ENCODE results near the gene KCTD1. TPM values are rescaled to one million over a fixed set of nuclear protein-coding genes. Genes with fewer than 3 reads are reported as not detected.

Gene KCTD1
- total RNA-seq, 1 experiment from 2014 or later = 20.5 TPM

DNA sequence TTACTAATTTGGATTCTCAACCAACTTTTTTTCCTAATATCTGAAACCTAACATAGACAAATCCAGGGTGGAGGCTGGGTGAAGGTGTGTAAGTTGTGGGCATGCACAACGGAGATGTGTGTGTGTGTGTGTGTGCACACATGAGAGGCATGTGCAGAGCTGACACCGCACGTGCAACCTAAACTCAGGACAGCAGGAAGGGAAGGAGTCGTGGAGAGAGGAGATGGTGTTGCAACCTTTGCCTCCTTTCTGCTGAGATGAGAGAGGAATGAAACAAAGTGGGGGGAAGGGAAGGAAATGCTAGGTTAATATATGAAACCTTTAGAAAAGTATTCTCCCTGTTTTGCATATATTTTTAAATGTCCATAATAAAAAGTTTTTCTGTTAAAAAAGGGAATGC lies 64.7 kb downstream of the KCTD1 start:
- ChIA-PET POLR2A (ENCODE audit: unreplicated experiment) (no interaction called here), CTCF (interaction anchor here (0.6 kb wide), 1 partner anchor 138 kb away, joined by 3 read pairs; no protein-coding TSS in a partner anchor)
- H3K27ac ChIP-seq = peak overlapping the region; percentile 99
- no peak for DNase-seq
- no peaks in the 10 kb centered on the region for H3K36me3 ChIP-seq (ENCODE audit: low read depth)
- H3K4me1 ChIP-seq (replicated peaks; ENCODE audit: insufficient read depth) = peaks cover 95% of the 10 kb centered on the region
- H3K4me3 ChIP-seq = no peak overlapping the region
- H3F3A ChIP-seq (ENCODE audit: insufficient read depth, low read depth) = peaks cover 65% of the 10 kb centered on the region
- no peaks in the 10 kb centered on the region for H3K27me3 ChIP-seq (ENCODE audit: insufficient read depth, low read depth)
- H3K9me3 ChIP-seq (ENCODE audit: insufficient read depth, low read depth) = no peaks in the 10 kb centered on the region
- peaks cover 41% of the 10 kb centered on the region for H3K79me2 ChIP-seq (ENCODE audit: low read depth)
- H3K9me2 ChIP-seq (ENCODE audit: insufficient read depth) = no peaks in the 10 kb centered on the region
- intact Hi-C loops (cut with micrococcal nuclease; ENCODE audit: unreplicated experiment) = loop anchor here (5.0 to 10.0 kb wide), 2 partner anchors 174 to 179 kb away; no protein-coding TSS in a partner anchor
- no peak for TF ChIP-seq EZH2 (IDR thresholded peaks at IDR 0.05; ENCODE audit: low read depth)
- TF ChIP-seq, protein P1, sequence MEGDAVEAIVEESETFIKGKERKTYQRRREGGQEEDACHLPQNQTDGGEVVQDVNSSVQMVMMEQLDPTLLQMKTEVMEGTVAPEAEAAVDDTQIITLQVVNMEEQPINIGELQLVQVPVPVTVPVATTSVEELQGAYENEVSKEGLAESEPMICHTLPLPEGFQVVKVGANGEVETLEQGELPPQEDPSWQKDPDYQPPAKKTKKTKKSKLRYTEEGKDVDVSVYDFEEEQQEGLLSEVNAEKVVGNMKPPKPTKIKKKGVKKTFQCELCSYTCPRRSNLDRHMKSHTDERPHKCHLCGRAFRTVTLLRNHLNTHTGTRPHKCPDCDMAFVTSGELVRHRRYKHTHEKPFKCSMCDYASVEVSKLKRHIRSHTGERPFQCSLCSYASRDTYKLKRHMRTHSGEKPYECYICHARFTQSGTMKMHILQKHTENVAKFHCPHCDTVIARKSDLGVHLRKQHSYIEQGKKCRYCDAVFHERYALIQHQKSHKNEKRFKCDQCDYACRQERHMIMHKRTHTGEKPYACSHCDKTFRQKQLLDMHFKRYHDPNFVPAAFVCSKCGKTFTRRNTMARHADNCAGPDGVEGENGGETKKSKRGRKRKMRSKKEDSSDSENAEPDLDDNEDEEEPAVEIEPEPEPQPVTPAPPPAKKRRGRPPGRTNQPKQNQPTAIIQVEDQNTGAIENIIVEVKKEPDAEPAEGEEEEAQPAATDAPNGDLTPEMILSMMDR (conservative IDR thresholded peaks at IDR 0.05) = no peak
- H2AFZ ChIP-seq = no peak overlapping the region
- peak overlapping the region; percentile 83; the same call in 1 of the 2 replicates for H3K4me2 ChIP-seq
- no peaks in the 10 kb centered on the region for H4K20me1 ChIP-seq (ENCODE audit: insufficient read depth)
- no TSS peak for BruUV-seq (replicated peaks)

DNA sequence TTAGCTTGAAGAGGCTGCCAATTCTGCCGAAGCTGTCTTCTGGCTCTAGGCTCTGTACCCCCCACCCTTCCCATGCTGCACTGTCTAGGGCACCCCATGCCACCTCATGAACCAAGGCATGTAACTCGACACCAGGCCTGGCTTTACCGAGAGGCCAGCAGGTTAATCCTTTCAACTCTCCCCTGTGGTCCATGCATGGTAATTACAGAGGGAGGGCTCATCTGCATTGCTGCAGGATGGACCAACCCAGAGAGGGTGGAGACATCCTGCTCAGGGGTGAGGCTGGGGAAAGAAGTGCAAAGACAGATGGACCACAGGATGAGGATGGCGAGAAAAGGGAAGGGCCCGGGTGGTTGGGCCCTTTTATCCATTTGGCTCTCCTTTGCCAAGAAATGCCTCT lies 65.8 kb downstream of the KCTD1 start:
- Histone ChIP-seq H3K9me2 (ENCODE audit: insufficient read depth) (no peaks in the 10 kb centered on the region), H3K4me3 (peak overlapping the region; percentile 36; the same call in 1 of the 2 replicates), H3K79me2 (ENCODE audit: low read depth) (peaks cover 41% of the 10 kb centered on the region), H3F3A (ENCODE audit: insufficient read depth, low read depth) (peaks cover 67% of the 10 kb centered on the region), H3K36me3 (ENCODE audit: low read depth) (no peaks in the 10 kb centered on the region), H3K27me3 (ENCODE audit: insufficient read depth, low read depth) (no peaks in the 10 kb centered on the region), H3K9me3 (ENCODE audit: insufficient read depth, low read depth) (no peaks in the 10 kb centered on the region), H3K27ac (peak overlapping the region; percentile 99), H3K4me1 (replicated peaks; ENCODE audit: insufficient read depth) (peaks cover 95% of the 10 kb centered on the region), H3K4me2 (peak overlapping the region; percentile 83), H2AFZ (no peak overlapping the region), H4K20me1 (ENCODE audit: insufficient read depth) (no peaks in the 10 kb centered on the region)
- TF ChIP-seq, protein P1 (conservative IDR thresholded peaks at IDR 0.05) = 0 out of 2 replicates have a peak, but pooled peaks have one; percentile 29
- TF ChIP-seq EZH2 (IDR thresholded peaks at IDR 0.05; ENCODE audit: low read depth) = no peak
- CTCF ChIA-PET = no interaction called here
- peak; percentile 54 to 80 for DNase-seq
- no TSS peak for BruUV-seq (replicated peaks)
- POLR2A ChIA-PET (ENCODE audit: unreplicated experiment) = no interaction called here
- intact Hi-C loops (cut with micrococcal nuclease; ENCODE audit: unreplicated experiment) = loop anchor here (5.0 to 10.0 kb wide), 2 partner anchors 175 to 178 kb away; no protein-coding TSS in a partner anchor

DNA sequence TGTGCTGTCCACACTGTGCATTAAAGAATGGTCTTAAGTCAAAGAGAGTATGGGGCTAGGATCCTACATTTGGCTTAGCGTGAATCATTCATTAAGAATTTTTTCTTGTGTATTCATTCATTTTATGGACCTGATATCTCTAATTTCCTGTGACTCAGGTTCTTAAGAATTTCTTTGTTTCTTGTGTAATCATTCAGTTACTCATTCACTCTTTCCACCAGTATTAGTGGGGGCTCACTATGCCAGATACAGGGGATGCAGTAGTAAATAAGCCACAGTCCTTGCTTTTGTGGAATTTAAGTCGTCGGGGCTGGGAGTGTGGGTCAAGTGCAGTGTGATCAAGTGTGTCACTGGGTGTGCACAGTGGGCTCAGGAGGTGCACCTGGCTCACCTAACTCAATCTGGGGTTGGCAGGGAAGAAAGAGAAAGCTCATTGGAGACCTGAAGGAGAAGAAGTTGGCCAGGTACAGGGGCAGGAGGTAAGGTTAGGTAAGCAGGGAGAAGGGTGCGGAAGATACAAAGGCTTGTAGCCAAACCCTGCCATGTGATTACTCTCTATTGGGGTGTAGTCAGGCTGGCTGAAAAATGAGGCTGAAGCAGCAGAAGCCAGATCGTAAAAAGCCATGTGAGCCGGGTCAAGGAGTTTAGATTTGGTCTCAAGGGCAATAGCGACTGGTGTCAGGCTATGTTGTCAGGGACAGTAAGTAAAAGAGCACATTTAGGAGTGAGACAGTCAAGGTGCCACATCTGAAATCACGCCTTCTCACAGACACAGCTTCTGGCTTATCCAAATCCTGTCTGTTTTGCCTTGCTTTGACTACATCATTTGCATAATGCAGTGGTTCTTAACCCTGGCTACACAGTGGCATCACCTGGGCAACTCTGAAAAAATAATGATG lies 67.2 kb downstream of the KCTD1 start:
- Histone ChIP-seq H3K4me3 (peak overlapping the region; percentile 36; the same call in 1 of the 2 replicates), H3K9me2 (ENCODE audit: insufficient read depth) (no peaks in the 10 kb centered on the region), H3K9me3 (ENCODE audit: insufficient read depth, low read depth) (no peaks in the 10 kb centered on the region), H2AFZ (no peak overlapping the region), H3K27ac (peak overlapping the region; percentile 99), H3K79me2 (ENCODE audit: low read depth) (peaks cover 36% of the 10 kb centered on the region), H3K4me2 (peak overlapping the region; percentile 83), H4K20me1 (ENCODE audit: insufficient read depth) (no peaks in the 10 kb centered on the region), H3K4me1 (replicated peaks; ENCODE audit: insufficient read depth) (peaks cover 97% of the 10 kb centered on the region), H3F3A (ENCODE audit: insufficient read depth, low read depth) (peaks cover 66% of the 10 kb centered on the region), H3K36me3 (ENCODE audit: low read depth) (peaks cover 5% of the 10 kb centered on the region; the same call in 1 of the 2 replicates), H3K27me3 (ENCODE audit: insufficient read depth, low read depth) (no peaks in the 10 kb centered on the region)
- intact Hi-C loops (cut with micrococcal nuclease; ENCODE audit: unreplicated experiment) = loop anchor here (1.0 to 10.0 kb wide), 6 partner anchors 44 to 176 kb away; partner anchors contain the start of gene KCTD1
- peak; percentile 61 to 96 for DNase-seq
- no peak for TF ChIP-seq EZH2 (IDR thresholded peaks at IDR 0.05; ENCODE audit: low read depth)
- TF ChIP-seq, protein P1 (conservative IDR thresholded peaks at IDR 0.05) = no peak
- CTCF ChIA-PET = no interaction called here
- BruUV-seq (replicated peaks) = TSS peak; percentile 80
- POLR2A ChIA-PET (ENCODE audit: unreplicated experiment) = interaction anchor here (0.6 to 1.0 kb wide), 2 partner anchors 68 to 99 kb away, joined by 3 to 4 read pairs; no protein-coding TSS in a partner anchor

Measured in PC-9 (cell line).